Measurements from ENCODE around the gene CCT6B. TPM values are rescaled to one million over a fixed set of nuclear protein-coding genes. Genes with fewer than 3 reads are reported as not detected.
A peak's percentile ranks its signal among the peaks of the same experiment; 100 is the strongest.
"Not testable (repeated sequence)": the region's sequence is repeated elsewhere in the genome, so short reads cannot be mapped to it uniquely, and the experiment has no call there.

The CCT6B gene, protein sequence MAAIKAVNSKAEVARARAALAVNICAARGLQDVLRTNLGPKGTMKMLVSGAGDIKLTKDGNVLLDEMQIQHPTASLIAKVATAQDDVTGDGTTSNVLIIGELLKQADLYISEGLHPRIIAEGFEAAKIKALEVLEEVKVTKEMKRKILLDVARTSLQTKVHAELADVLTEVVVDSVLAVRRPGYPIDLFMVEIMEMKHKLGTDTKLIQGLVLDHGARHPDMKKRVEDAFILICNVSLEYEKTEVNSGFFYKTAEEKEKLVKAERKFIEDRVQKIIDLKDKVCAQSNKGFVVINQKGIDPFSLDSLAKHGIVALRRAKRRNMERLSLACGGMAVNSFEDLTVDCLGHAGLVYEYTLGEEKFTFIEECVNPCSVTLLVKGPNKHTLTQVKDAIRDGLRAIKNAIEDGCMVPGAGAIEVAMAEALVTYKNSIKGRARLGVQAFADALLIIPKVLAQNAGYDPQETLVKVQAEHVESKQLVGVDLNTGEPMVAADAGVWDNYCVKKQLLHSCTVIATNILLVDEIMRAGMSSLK
- total RNA-seq, result 0.40 and 1.3 TPM in 2 replicates

DNA sequence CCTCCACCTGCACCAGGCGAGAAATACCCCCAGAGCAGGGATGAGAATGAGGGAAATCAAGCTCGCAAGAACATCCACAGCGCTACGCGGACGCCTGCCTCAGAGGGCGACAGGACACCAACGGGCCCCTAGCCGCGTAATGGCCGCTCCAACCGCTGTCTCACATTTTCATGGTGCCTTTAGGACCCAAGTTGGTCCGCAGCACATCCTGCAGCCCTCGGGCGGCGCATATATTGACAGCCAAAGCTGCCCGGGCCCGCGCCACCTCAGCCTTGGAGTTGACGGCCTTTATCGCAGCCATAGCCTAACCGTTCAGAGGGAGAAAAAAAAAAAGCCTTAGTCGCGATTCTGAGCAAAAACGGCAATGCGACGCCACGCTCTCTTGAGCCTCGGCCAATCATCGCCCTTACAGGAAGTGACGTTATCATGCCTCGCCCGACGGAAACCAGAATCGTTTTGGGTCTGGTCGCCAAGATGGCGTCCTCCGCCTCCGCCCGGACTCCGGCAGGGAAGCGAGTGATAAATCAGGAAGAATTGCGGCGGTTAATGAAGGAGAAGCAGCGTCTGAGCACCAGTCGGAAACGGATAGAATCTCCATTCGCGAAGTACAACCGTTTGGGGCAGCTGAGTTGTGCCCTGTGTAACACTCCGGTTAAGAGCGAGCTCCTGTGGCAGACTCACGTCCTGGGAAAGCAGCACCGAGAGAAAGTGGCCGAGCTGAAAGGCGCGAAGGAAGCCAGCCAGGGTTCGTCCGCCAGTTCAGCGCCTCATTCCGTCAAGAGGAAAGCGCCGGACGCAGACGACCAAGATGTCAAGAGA is at the start of gene CCT6B, which contains the start of gene ZNF830:
TSS of gene CCT6B (minus strand) at position 368 of the 819 bp plus-strand sequence. CDS start at position 301, 67 bp downstream.
TSS of gene ZNF830 (plus strand) at position 448 of the 819 bp plus-strand sequence. CDS start at position 475, 27 bp downstream.
- DNase-seq, result peak; percentile 97
- intact Hi-C loops (cut with micrococcal nuclease), result loop anchor here (1.0 to 2.0 kb wide), 3 partner anchors 19 to 281 kb away; partner anchors contain the start of genes LIG3, RAD51D and SLFN5
- Mint-ChIP-seq H3K27me3 (peaks cover 2% of the 10 kb centered on the region), H3K4me1 (peaks cover 24% of the 10 kb centered on the region), H3K9me3 (peaks cover 10% of the 10 kb centered on the region), H3K36me3 (ENCODE audit: low read depth) (peaks cover 25% of the 10 kb centered on the region), H3K4me3 (peak within 1 kb of the TSS; percentile 98), H3K27ac (peak within 1 kb of the TSS; percentile 100)

DNA sequence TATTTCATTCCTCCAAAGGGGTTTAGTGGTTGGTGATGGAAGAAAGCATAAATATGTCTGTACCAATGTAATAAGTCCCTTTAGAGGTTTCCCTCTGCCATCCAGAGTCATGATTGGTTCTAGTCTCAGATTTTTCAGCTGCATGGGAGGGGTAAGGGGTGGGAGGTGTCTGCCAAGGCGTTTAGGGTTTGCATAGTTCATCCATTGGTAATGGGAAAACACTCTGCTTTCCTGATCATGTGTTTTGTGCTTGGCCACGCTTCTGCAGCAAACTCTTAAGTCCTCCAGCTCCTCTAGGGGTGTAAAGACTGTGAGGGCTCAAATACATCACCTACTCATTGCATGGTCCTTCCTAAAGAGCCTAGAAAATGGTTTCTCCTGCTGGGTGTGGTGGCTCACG is 48.8 kb upstream of the CCT6B start:
- no peak overlapping the region for H3K27ac Mint-ChIP-seq
- no peak overlapping the region for H3K4me3 Mint-ChIP-seq
- intact Hi-C loops (cut with micrococcal nuclease), result no loop called here
- no peaks in the 10 kb centered on the region for H3K27me3 Mint-ChIP-seq
- H3K9me3 Mint-ChIP-seq, result no peaks in the 10 kb centered on the region
- no peak for DNase-seq
- peaks cover 43% of the 10 kb centered on the region for H3K36me3 Mint-ChIP-seq (ENCODE audit: low read depth)
- peaks cover 4% of the 10 kb centered on the region for H3K4me1 Mint-ChIP-seq

DNA sequence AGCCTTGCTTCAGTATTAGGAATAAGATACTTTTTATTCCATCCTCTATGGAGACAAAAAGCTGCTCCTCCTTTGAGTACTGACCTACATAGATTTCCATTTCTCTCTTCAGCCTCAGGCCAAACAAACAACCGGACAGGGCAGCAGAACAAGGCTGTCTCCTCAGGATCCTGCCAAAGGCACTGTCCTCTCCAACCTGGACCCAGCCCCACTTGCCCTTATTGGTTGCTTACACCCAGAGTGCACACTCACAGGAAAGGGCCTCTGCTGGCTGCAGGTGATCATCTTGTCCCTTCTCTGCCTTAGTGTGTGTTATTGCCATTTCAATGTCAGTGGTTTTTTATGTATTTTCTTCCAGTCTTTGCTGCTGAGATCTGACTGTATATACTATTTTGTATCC is 45.7 kb upstream of the CCT6B start:
- Mint-ChIP-seq H3K36me3 (ENCODE audit: low read depth) (peaks cover 52% of the 10 kb centered on the region), H3K27me3 (no peaks in the 10 kb centered on the region), H3K9me3 (no peaks in the 10 kb centered on the region), H3K27ac (peak overlapping the region; percentile 58), H3K4me1 (peaks cover 4% of the 10 kb centered on the region), H3K4me3 (no peak overlapping the region)
- intact Hi-C loops (cut with micrococcal nuclease), result no loop called here
- DNase-seq, result no peak

DNA sequence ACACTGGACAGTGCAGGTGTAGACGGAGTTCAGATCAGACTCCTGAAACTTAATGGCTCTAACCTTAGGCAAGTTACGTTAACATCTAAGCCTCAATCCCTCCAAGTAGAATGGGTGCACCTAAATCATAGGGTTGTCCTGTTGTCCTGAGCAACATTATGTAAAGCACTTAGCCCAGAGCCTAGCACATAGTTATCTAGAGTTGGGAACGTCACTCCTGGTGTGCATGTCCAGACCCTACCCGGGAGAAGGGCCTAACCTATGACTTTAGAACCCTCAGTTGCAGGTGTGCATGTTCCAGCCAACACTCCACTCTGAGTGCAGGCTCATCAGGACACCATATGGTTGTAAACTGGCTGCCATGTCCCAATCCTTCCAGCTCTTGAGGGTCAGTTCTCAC is 45.1 kb upstream of the CCT6B start:
- H3K4me1 Mint-ChIP-seq, result peaks cover 4% of the 10 kb centered on the region
- no peak for DNase-seq
- no peaks in the 10 kb centered on the region for H3K9me3 Mint-ChIP-seq
- no peak overlapping the region for H3K4me3 Mint-ChIP-seq
- H3K36me3 Mint-ChIP-seq (ENCODE audit: low read depth), result peaks cover 58% of the 10 kb centered on the region
- no peak overlapping the region for H3K27ac Mint-ChIP-seq
- H3K27me3 Mint-ChIP-seq, result no peaks in the 10 kb centered on the region
- intact Hi-C loops (cut with micrococcal nuclease), result no loop called here

DNA sequence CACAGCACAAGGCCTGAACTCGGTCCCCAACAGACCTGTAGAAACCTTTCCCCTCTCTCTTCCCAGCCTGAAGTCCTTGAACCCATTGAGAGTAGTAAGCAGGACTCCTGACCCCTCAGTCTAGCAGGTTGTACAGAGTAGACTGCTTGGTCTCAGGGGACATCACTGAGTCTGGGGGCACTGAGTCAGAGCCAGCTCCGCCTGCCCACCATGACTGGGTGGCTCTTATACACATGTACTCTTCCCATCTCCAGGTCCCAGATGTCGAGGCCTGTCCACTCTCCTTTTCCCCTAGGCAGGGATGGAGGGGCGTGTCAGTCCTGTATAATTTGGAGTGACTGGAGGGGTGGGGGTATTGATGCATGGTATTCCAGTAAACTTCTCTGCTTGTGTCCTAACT is 42.5 kb upstream of the CCT6B start:
- Mint-ChIP-seq H3K4me3 (no peak overlapping the region), H3K4me1 (peaks cover 5% of the 10 kb centered on the region), H3K9me3 (no peaks in the 10 kb centered on the region), H3K27ac (no peak overlapping the region), H3K27me3 (no peaks in the 10 kb centered on the region), H3K36me3 (ENCODE audit: low read depth) (peaks cover 52% of the 10 kb centered on the region)
- intact Hi-C loops (cut with micrococcal nuclease), result no loop called here
- no peak for DNase-seq

DNA sequence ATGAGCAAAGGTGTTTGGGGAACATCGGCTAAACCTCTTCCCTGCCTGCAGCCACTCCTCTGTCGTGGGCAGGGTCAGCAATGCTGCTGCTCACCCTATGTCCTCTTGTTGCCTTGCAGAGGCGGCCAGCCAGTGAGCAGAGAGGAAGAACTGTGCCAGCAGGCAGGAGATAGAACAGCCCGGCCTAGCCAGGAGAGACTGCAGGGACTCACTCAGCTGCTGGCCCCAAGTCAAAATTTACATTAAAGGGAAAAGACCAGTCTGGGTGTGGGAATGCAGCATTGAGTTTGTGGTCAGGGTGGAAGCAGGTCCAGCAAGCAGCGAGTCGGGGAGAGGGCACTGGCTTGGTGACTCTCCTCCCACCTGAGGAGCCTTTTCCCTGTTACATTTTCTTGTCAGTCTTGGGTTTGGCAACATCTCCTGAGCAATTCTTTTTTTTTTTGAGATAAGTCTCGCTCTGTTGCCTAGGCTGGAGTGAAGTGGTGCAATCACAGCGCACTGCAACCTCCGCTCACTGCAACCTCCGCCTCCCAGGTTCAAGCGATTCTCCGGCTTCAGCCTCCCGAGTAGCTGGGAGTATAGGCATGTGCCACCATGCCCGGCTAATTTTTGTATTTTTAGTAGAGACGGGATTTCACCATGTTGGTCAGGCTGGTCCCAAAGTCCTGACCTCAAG is 41.8 kb upstream of the CCT6B start:
- peaks cover 53% of the 10 kb centered on the region for H3K36me3 Mint-ChIP-seq (ENCODE audit: low read depth)
- no peak overlapping the region for H3K27ac Mint-ChIP-seq
- intact Hi-C loops (cut with micrococcal nuclease), result no loop called here
- no peak for DNase-seq
- no peaks in the 10 kb centered on the region for H3K27me3 Mint-ChIP-seq
- H3K9me3 Mint-ChIP-seq, result no peaks in the 10 kb centered on the region
- no peak overlapping the region for H3K4me3 Mint-ChIP-seq
- H3K4me1 Mint-ChIP-seq, result peaks cover 8% of the 10 kb centered on the region

DNA sequence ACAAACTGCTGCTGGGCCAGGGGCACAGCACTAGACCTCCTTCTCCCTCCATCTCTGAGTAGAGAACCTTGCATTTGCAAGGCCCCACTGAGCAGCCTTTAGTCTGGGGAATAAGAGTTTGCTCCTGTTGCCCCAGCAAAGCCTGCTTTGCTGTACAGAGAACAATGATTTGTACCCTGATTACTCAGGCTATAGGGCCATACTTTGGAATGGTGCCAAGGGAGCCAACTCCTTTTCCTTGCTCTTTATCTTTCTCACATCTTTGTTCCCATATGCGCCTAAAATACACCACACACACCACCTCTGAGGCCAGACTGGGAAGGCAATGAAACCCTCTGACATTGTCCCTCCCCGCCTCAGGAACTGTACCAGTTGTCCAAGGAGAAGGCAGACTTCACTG is 40.3 kb upstream of the CCT6B start:
- no peak overlapping the region for H3K27ac Mint-ChIP-seq

DNA sequence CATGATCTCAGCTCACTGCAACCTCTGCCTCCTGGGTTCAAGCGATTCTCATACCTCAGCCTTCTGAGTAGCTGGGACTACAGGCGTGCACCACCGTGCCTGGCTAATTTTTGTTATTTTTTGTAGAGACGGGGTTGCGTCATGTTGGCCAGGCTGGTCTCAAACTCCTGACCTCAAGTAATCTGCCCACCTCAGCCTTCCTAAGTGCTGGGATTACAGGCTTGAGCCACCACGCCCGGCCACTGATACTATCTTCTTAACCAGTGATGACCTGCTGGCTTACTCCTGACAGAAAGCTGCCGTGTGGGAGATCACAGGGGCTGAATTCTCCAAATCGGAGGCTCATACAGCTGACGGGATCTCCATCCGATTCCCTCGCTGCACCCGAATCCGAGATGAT is 39.7 kb upstream of the CCT6B start:
- H3K36me3 Mint-ChIP-seq (ENCODE audit: low read depth), result peaks cover 56% of the 10 kb centered on the region
- H3K27me3 Mint-ChIP-seq; intact Hi-C loops (cut with micrococcal nuclease); H3K9me3 Mint-ChIP-seq; H3K4me3 Mint-ChIP-seq; H3K4me1 Mint-ChIP-seq; DNase-seq; H3K27ac Mint-ChIP-seq: not testable (repeated sequence)

More for the DNA sequence above, 40.3 kb upstream of the CCT6B start:
- Mint-ChIP-seq H3K9me3 (no peaks in the 10 kb centered on the region), H3K4me3 (no peak overlapping the region), H3K4me1 (peaks cover 4% of the 10 kb centered on the region), H3K27me3 (no peaks in the 10 kb centered on the region), H3K36me3 (ENCODE audit: low read depth) (peaks cover 52% of the 10 kb centered on the region)
- no peak for DNase-seq
- intact Hi-C loops (cut with micrococcal nuclease), result no loop called here

DNA sequence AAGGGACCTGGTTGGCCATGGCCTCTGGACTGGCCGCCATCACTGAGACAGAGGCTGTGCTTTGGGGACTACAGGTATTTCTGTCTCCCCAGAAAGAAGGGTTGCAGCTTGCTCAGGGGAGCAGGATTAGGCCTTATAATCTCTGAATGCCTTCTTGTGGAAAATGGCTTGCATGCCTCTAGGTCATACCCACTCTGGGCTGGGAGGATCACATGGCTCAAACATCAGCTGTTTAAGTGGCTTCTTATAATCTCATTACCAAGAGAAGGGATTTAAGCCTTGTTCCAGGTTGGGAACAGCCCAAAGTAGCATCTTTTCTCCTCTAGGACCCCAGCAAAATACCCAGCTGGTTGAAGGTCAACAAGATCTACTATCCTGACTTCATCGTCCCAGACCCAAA is 38.2 kb upstream of the CCT6B start:
- no peak overlapping the region for H3K4me3 Mint-ChIP-seq
- no peaks in the 10 kb centered on the region for H3K9me3 Mint-ChIP-seq
- no peaks in the 10 kb centered on the region for H3K27me3 Mint-ChIP-seq
- no peak for DNase-seq
- no peak overlapping the region for H3K27ac Mint-ChIP-seq
- peaks cover 4% of the 10 kb centered on the region for H3K4me1 Mint-ChIP-seq
- H3K36me3 Mint-ChIP-seq (ENCODE audit: low read depth), result peaks cover 62% of the 10 kb centered on the region
- intact Hi-C loops (cut with micrococcal nuclease), result loop anchor here (2.0 kb wide), 1 partner anchor 63 kb away; the partner anchor contains the start of gene RFFL

DNA sequence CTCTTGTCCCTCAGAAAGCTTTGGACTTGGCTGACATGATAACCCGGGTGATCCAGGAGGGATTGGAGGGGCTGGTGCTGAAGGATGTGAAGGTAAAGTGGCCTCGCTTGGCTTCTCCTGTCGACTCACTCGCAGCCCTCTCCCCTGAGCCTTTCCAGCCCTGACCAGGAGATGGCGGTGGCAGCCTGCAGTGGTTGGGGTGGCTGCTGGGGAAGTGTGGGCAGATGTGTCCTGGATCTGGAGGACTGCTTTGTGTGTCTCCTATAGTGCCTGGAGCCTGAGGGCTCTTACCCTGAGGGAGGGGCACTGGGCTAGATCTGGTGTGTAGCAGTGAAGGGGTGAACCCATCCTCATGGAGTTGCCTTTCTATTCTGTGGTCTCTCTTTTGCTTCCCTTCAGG is 36.9 kb upstream of the CCT6B start:
- H3K4me1 Mint-ChIP-seq, result peaks cover 4% of the 10 kb centered on the region
- peaks cover 63% of the 10 kb centered on the region for H3K36me3 Mint-ChIP-seq (ENCODE audit: low read depth)
- H3K27ac Mint-ChIP-seq, result peak overlapping the region; percentile 58

DNA sequence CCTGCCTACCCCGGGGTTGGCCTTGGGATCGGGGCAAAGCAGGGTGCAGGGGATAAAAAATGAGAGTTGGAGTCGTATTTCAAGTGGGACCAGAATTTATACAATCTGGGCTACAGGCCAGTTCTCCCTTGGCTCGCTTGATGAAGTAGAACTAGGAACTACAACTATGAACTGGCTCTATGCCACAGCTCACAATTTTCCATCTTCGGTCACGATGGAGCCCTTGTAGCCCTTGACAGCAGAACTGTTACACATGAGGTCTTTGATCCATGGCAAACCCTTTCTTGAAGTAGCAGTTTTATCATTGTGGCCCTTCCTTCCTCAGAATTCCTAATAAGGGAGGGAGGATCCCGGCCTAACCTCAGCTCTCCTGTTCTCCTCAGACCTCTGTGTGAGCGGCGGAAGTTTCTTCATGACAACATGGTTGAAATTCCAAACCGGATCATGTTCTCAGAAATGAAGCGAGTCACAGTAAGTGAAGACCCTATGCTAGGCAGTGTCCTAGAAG is 36.1 kb upstream of the CCT6B start:
- no peak overlapping the region for H3K4me3 Mint-ChIP-seq
- peaks cover 62% of the 10 kb centered on the region for H3K36me3 Mint-ChIP-seq (ENCODE audit: low read depth)
- DNase-seq, result no peak
- peaks cover 7% of the 10 kb centered on the region for H3K4me1 Mint-ChIP-seq
- H3K9me3 Mint-ChIP-seq, result no peaks in the 10 kb centered on the region
- intact Hi-C loops (cut with micrococcal nuclease), result no loop called here
- H3K27ac Mint-ChIP-seq, result no peak overlapping the region
- no peaks in the 10 kb centered on the region for H3K27me3 Mint-ChIP-seq

More for the DNA sequence above, 36.9 kb upstream of the CCT6B start:
- peak; percentile 95 for DNase-seq
- H3K27me3 Mint-ChIP-seq, result no peaks in the 10 kb centered on the region
- H3K9me3 Mint-ChIP-seq, result no peaks in the 10 kb centered on the region
- intact Hi-C loops (cut with micrococcal nuclease), result loop anchor here (1.0 to 2.0 kb wide), 3 partner anchors 65 to 121 kb away; partner anchors contain the start of genes RAD51D and RFFL
- no peak overlapping the region for H3K4me3 Mint-ChIP-seq

DNA sequence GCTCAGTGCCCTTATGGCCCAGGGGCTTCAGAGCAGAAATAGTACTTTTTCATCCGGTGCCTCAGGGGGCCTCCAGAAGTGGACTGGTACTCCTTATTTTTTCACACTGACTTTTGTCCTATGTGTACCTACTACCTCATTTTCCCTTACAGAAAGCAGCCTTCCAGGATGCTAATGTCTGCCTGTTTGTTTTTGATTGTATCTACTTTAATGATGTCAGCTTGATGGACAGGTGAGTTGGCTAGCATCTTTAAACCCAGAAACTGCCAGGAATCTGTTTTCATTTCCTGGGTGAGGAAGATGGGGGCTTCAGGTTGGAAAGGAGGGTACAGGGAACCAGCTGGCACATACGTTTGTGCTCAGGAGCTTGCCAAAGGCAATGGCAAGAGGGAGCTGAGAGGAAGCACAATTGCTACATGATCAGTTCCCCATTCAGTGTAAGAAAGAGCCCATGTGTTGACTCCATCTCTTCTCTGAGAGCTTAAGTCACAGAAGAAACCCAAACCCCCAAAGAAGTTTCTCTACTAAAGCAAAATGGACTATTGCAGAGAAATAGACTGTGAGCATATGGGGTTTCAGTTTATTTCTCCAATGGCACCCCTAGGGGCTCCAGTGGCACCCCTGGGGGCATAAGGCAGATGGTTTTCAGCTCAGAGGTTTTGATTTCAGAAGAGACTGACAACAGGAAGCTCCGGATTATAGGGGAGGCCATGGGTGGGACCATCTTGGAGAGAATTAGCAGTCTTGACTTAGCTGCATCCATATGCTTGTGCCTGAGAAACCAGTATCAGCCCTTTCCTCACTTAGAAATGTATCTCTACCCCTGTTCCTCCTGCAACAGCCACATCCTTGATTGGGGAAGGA is 35.4 kb upstream of the CCT6B start:
- Mint-ChIP-seq H3K4me1 (peaks cover 7% of the 10 kb centered on the region), H3K9me3 (no peaks in the 10 kb centered on the region), H3K4me3 (no peak overlapping the region), H3K36me3 (ENCODE audit: low read depth) (peaks cover 64% of the 10 kb centered on the region), H3K27me3 (no peaks in the 10 kb centered on the region), H3K27ac (no peak overlapping the region)
- no peak for DNase-seq
- intact Hi-C loops (cut with micrococcal nuclease), result no loop called here

Data from activated CD4-positive, alpha-beta T cell treated with anti-CD3 and anti-CD28 coated beads, Interleukin-2, amount 10 ng/mL, durations not matched to agents 24 days and 14 days (primary cell).